NT2/D1 (cell line): ENCODE data around the gene KIAA1958.
"Not testable (repeated sequence)": the region's sequence is repeated elsewhere in the genome, so short reads cannot be mapped to it uniquely, and the experiment has no call there.

Experiments
- DNase-seq: peaks from one replicate; pipeline ENCODE4 v3.0.0-alpha.2; 2011; ENCODE audit warnings: low read depth, low spot score
- H3K27me3 ChIP-seq: 2 replicates; pipeline ENCODE4 v1.6.0; 2011; ENCODE audit warnings: mild to moderate bottlenecking; ENCODE audit not compliant: insufficient read length, insufficient read depth
- H3K36me3 ChIP-seq: 2 replicates; pipeline ENCODE4 v1.6.1; 2011; ENCODE audit warnings: mild to moderate bottlenecking, low read length, mixed read lengths; ENCODE audit not compliant: insufficient read depth, insufficient read length
- H3K4me1 ChIP-seq: 2 replicates; pipeline ENCODE4 v1.5.1; 2011; ENCODE audit not compliant: insufficient read depth, insufficient read length
- H3K4me3 ChIP-seq: 2 replicates; pipeline ENCODE4 v1.5.1; 2011; ENCODE audit warnings: low read depth; ENCODE audit not compliant: insufficient read length
- H3K9ac ChIP-seq: 2 replicates; pipeline ENCODE4 v1.6.0; 2011; ENCODE audit warnings: low read depth; ENCODE audit not compliant: insufficient read length
- H3K9me3 ChIP-seq: 2 replicates; pipeline ENCODE4 v1.5.1; 2011; ENCODE audit warnings: mild to moderate bottlenecking, low read length; ENCODE audit not compliant: insufficient read depth
- SUZ12 ChIP-seq: IDR thresholded peaks from 2 replicates; pipeline ENCODE4 v1.6.1; 2011; ENCODE audit not compliant: insufficient read length, insufficient read depth; ENCODE audit errors: extremely low read depth
- YY1 ChIP-seq: IDR thresholded peaks from 2 replicates; pipeline ENCODE4 v1.6.1; 2011; ENCODE audit not compliant: insufficient read length, insufficient read depth
- ZNF274 ChIP-seq: IDR thresholded peaks from 2 replicates; pipeline ENCODE4 v1.6.1; 2011; ENCODE audit warnings: mild to moderate bottlenecking, low read depth, low read length

Gene KIAA1958

GRCh38 chr9:112502175-112502946 lies 15.7 kb downstream of the KIAA1958 start:
- Histone ChIP-seq H3K9ac (no peak overlapping the region), H3K36me3 (no peaks in the 10 kb centered on the region), H3K4me1 (no peaks in the 10 kb centered on the region), H3K27me3 (no peaks in the 10 kb centered on the region), H3K4me3 (no peak overlapping the region), H3K9me3 (no peaks in the 10 kb centered on the region)
- DNase-seq, result no peak
- TF ChIP-seq ZNF274 (no peak), YY1 (no peak), SUZ12 (no peak)

GRCh38 chr9:112503170-112503569 lies 16.5 kb downstream of the KIAA1958 start:
- no peak for DNase-seq
- TF ChIP-seq SUZ12 (no peak), YY1 (no peak), ZNF274 (no peak)
- Histone ChIP-seq H3K4me3 (no peak overlapping the region), H3K27me3 (no peaks in the 10 kb centered on the region), H3K36me3 (no peaks in the 10 kb centered on the region), H3K9me3 (no peaks in the 10 kb centered on the region), H3K4me1 (no peaks in the 10 kb centered on the region), H3K9ac (no peak overlapping the region)

- Histone ChIP-seq H3K9me3 (no peaks in the 10 kb centered on the region), H3K4me3 (no peak overlapping the region), H3K27me3 (no peaks in the 10 kb centered on the region), H3K36me3 (no peaks in the 10 kb centered on the region), H3K4me1 (no peaks in the 10 kb centered on the region), H3K9ac (no peak overlapping the region)
- DNase-seq, result no peak
- TF ChIP-seq SUZ12 (no peak), YY1 (no peak), ZNF274 (no peak)
Observed at GRCh38 chr9:112505086-112505485, 18.5 kb downstream of the KIAA1958 start.

- H3K36me3 ChIP-seq, result no peaks in the 10 kb centered on the region
- no peaks in the 10 kb centered on the region for H3K4me1 ChIP-seq
- no peaks in the 10 kb centered on the region for H3K27me3 ChIP-seq
- DNase-seq, result no peak
- no peaks in the 10 kb centered on the region for H3K9me3 ChIP-seq
- no peak overlapping the region for H3K4me3 ChIP-seq
- TF ChIP-seq SUZ12 (no peak), YY1 (no peak), ZNF274 (no peak)
- no peak overlapping the region for H3K9ac ChIP-seq
Observed at GRCh38 chr9:112505607-112506006, 19.0 kb downstream of the KIAA1958 start.

GRCh38 chr9:112506571-112506970 lies 19.9 kb downstream of the KIAA1958 start:
- H3K4me3 ChIP-seq, result no peak overlapping the region
- DNase-seq, result no peak

GRCh38 chr9:112507001-112507680 lies 20.5 kb downstream of the KIAA1958 start:
- DNase-seq, result no peak
- TF ChIP-seq ZNF274 (no peak), SUZ12 (no peak), YY1 (no peak)
- Histone ChIP-seq H3K9ac (no peak overlapping the region), H3K36me3 (no peaks in the 10 kb centered on the region), H3K4me1 (no peaks in the 10 kb centered on the region), H3K9me3 (no peaks in the 10 kb centered on the region), H3K27me3 (no peaks in the 10 kb centered on the region), H3K4me3 (no peak overlapping the region)

More at GRCh38 chr9:112506571-112506970, 19.9 kb downstream of the KIAA1958 start:
- no peaks in the 10 kb centered on the region for H3K9me3 ChIP-seq
- no peaks in the 10 kb centered on the region for H3K4me1 ChIP-seq
- no peaks in the 10 kb centered on the region for H3K27me3 ChIP-seq
- TF ChIP-seq SUZ12 (no peak), YY1 (no peak), ZNF274 (no peak)
- no peaks in the 10 kb centered on the region for H3K36me3 ChIP-seq
- H3K9ac ChIP-seq, result no peak overlapping the region

- Histone ChIP-seq H3K27me3 (no peaks in the 10 kb centered on the region), H3K4me1 (no peaks in the 10 kb centered on the region), H3K9me3 (no peaks in the 10 kb centered on the region), H3K36me3 (no peaks in the 10 kb centered on the region), H3K9ac (no peak overlapping the region), H3K4me3 (no peak overlapping the region)
- no peak for DNase-seq
- no peak for TF ChIP-seq SUZ12
- no peak for TF ChIP-seq YY1
- no peak for TF ChIP-seq ZNF274
Observed at GRCh38 chr9:112508377-112508776, 21.8 kb downstream of the KIAA1958 start.

GRCh38 chr9:112512377-112512776 lies 25.8 kb downstream of the KIAA1958 start:
- H3K27me3 ChIP-seq, H3K9me3 ChIP-seq, H3K9ac ChIP-seq, H3K36me3 ChIP-seq, H3K4me3 ChIP-seq, H3K4me1 ChIP-seq, DNase-seq: not testable (repeated sequence)
